ENCODE measurements around the gene ACO1.
A peak's percentile ranks its signal among the peaks of the same experiment; 100 is the strongest.

Gene ACO1

DNA sequence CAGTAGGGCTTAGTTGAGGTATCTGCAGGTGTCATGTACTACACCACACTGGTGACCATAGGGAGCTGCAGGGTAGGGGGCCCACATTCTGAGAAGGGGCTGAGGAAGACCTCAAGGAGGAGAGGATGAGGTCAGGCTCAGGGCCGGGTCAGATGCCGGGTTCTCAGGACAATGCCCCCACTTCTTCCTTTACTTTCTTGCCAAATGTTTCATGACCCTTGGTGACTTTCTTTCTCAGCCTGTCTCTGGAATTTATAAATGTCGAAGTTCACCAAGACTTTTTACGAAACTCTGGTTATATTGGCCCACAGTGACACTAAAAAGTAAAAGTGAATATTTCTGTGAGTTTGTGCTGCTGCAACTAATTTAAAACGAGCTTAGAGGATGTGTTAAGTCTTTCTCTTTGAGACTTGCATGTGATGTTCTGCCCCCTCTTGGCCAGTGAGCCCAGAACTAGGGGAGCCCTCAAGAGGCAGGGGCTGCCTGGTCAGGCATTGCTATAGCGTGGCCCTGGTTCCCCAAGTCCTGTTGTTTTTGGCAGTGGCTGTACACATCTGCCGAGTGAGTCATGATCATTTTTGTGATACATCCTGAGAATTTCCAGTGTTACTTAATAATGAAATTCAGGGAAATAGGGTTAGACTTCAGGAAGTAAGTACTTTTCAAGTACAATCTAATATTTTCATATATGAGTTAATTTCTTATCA, 11.2 kb downstream of the ACO1 start:
- TF ChIP-seq CTCF (IDR thresholded peaks at IDR 0.05; ENCODE audit: low read depth, low read length): peak; percentile 58
- DNase-seq (ENCODE audit: extremely low read depth, low read depth): peak; percentile 82

- no peak for TF ChIP-seq CTCF (IDR thresholded peaks at IDR 0.05; ENCODE audit: low read depth, low read length)
- DNase-seq (ENCODE audit: extremely low read depth, low read depth): no peak
These were observed 13.8 kb downstream of the ACO1 start for GRCh38 chr9:32398207-32398606.

DNA sequence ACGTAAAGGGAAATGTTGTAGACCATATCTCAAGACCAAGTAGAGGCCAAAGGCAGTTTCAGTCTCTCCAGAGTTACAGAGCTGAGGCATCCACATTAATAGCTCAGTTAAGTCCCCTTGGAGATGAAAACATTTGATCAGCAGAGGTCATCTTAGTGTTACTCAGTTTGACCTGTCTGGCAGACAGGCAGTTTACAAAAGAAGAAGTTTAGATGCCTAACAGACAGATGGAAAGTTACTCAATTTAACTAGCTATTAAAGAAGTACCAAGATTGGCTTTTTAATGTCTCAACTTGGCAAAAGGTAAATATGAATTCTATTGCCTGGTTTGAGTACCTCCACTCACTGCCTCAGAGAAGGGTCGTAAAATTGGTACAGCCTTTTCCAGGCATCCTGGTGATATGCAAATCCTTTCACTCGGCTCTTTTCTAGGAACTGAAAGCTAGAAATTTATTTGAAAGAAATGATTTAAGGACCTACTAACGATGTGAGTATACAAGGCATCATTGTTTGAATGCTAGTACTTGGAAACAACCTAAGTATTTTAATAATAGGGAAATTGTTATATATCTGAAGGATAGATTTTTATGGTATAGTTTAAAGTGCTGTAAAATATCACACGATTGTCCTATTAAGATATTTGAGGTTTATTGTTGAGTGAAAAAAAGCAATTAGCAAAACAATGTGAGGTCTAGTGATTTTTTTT, 14.8 kb downstream of the ACO1 start:
- DNase-seq (ENCODE audit: extremely low read depth, low read depth): no peak

DNA sequence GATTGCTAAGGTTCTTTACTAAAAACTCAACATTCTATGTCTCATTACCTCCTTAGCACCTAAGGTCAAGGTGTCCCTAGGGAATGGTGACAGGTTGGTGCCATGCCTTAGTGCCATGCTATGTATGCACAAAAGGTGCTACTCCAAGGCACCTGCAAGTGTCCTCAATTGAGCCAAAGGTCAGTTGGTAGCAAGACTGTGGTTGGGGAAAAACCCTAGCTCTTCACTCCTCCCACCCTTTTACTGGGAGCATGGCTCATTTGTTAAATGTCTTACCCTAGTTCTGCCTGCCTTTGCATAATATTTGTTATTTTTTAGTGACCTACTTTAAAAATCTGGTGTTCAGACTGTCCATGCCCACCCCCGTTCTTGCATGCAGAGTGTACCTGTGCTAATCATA, 17.0 kb downstream of the ACO1 start:
- no peak for DNase-seq (ENCODE audit: extremely low read depth, low read depth)
- no peak for TF ChIP-seq CTCF (IDR thresholded peaks at IDR 0.05; ENCODE audit: low read depth, low read length)

More for the DNA sequence above, 14.8 kb downstream of the ACO1 start:
- no peak for TF ChIP-seq CTCF (IDR thresholded peaks at IDR 0.05; ENCODE audit: low read depth, low read length)

GRCh38 chr9:32403567-32404260, 19.3 kb downstream of the ACO1 start:
- DNase-seq (ENCODE audit: extremely low read depth, low read depth): no peak

GRCh38 chr9:32404402-32404801, 20.0 kb downstream of the ACO1 start:
- TF ChIP-seq CTCF (IDR thresholded peaks at IDR 0.05; ENCODE audit: low read depth, low read length): no peak
- no peak for DNase-seq (ENCODE audit: extremely low read depth, low read depth)

More at GRCh38 chr9:32403567-32404260, 19.3 kb downstream of the ACO1 start:
- TF ChIP-seq CTCF (IDR thresholded peaks at IDR 0.05; ENCODE audit: low read depth, low read length): no peak

DNA sequence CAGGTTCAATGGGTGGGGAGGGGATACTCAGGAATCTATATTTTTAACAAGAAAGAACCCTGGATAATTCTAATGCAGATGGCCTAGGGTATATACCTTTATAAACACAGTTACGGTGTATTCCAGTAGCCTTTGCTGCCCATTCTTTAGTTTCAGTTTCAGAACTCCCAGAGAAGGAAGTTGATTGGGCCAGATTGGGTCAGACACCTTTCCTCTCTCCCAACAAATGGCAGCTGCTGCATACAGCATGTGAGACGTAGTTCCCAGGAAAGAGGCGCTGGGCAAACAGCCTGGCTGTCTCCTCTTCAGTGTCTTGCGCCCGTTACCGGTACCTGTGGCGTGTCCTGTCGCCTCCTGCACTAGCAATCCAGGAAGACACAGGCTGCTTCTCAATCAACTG, 20.4 kb downstream of the ACO1 start:
- no peak for TF ChIP-seq CTCF (IDR thresholded peaks at IDR 0.05; ENCODE audit: low read depth, low read length)

More for the DNA sequence above, 20.4 kb downstream of the ACO1 start:
- DNase-seq (ENCODE audit: extremely low read depth, low read depth): no peak
